ENCODE measurements around the gene TMC2. TPM values are rescaled to one million over a fixed set of nuclear protein-coding genes. Genes with fewer than 3 reads are reported as not detected.
"Not testable (repeated sequence)": the region's sequence is repeated elsewhere in the genome, so short reads cannot be mapped to it uniquely, and the experiment has no call there.

Gene TMC2
- under 1 TPM in 2 of 4 donors, not detected in 2; 0.12 to 0.25 TPM for total RNA-seq
- polyA plus RNA-seq: under 1 TPM; 0.03 to 0.12 (median 0.04) TPM
- long read RNA-seq, donor 1: 0 reads
- long read RNA-seq, donor 2, partial matches to known transcripts: 1 of 7 reads
- long read RNA-seq, donor 2, other reads (novel, unspliced or antisense): 6 of 7 reads

DNA sequence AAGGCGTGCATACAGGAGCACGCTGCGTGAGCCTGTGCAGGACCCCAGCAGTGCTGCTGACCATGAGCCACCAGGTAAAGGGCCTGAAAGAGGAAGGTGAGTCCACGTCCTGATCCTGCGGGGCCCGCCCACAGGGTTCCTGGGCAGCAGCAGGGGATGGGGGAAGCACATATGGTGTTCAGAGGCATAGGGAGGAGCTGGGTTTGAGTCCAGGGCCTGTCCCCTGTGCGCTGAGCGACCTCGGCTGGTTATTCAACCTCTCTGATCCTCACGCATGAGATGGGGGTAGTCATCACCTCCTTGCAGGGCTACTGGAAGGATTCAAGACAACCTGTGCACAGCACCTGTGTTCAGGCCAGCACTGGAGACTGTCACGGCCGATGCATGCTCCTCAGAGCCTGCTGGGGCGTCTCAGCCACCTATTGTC, at the start of gene TMC2:
TSS of gene TMC2 (plus strand) at position 14 of the 427 bp plus-strand sequence. CDS start at position 63, 49 bp downstream.
- H3K4me3 ChIP-seq: no peak within 1 kb of the TSS
- 81 to 84% (median 81%) methylated on average over 13 of the region's 13 CpGs for WGBS, 3 donors
- no peaks in the 10 kb centered on the region for H3K36me3 ChIP-seq (ENCODE audit: insufficient read depth in 1 of 2, low read depth in 1 of 2)
- H3K27me3 ChIP-seq (ENCODE audit: insufficient read depth in 3 of 3, low read length in 2 of 3): peaks cover 0 to 8% (median 4%) of the 10 kb centered on the region in 3 donors
- no peaks in the 10 kb centered on the region for H3K9me3 ChIP-seq
- ATAC-seq: no peak
- H3K27ac ChIP-seq: no peak within 1 kb of the TSS
- no peak for TF ChIP-seq CTCF (IDR thresholded peaks at IDR 0.05)
- intact Hi-C loops (cut with DNase I): no loop called here
- H3K4me1 ChIP-seq: no peaks in the 10 kb centered on the region
- DNase-seq: no peak

GRCh38 chr20:2502808-2503384, 33.5 kb upstream of the TMC2 start:
- H3K9me3 ChIP-seq; intact Hi-C loops (cut with DNase I); ATAC-seq; H3K4me1 ChIP-seq; H3K27me3 ChIP-seq (ENCODE audit: insufficient read depth in 3 of 3, low read length in 2 of 3); H3K27ac ChIP-seq; DNase-seq; H3K4me3 ChIP-seq: not testable (repeated sequence)
- 87 to 98% (median 93%) methylated on average over 2 of the region's 2 CpGs for WGBS, 3 donors
- H3K36me3 ChIP-seq (ENCODE audit: insufficient read depth in 1 of 2, low read depth in 1 of 2): peaks cover 7 to 25% of the 10 kb centered on the region in 2 donors

DNA sequence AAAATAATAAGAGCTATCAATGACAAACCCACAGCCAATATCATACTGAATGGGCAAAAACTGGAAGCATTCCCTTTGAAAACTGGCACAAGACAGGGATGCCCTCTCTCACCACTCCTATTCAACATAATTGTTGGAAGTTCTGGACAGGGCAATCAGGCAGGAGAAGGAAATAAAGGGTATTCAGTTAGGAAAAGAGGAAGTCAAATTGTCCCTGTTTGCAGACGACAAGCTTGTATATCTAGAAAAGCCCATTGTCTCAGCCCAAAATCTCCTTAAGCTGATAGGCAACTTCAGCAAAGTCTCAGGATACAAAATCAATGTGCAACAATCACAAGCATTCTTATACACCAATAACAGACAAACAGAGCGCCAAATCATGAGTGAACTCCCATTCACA, 31.6 kb upstream of the TMC2 start:
- not testable (repeated sequence) for ATAC-seq; H3K4me3 ChIP-seq; H3K27me3 ChIP-seq (ENCODE audit: insufficient read depth in 3 of 3, low read length in 2 of 3); H3K4me1 ChIP-seq; H3K36me3 ChIP-seq (ENCODE audit: insufficient read depth in 1 of 2, low read depth in 1 of 2); H3K27ac ChIP-seq; DNase-seq; H3K9me3 ChIP-seq
- intact Hi-C loops (cut with DNase I): loop anchor here in 1 of 2 donors (5.0 kb wide), 1 partner anchor 33 kb away; the partner anchor contains the start of gene SNRPB
- 82 to 91% (median 87%) methylated on average over 2 of the region's 2 CpGs for WGBS, 3 donors

DNA sequence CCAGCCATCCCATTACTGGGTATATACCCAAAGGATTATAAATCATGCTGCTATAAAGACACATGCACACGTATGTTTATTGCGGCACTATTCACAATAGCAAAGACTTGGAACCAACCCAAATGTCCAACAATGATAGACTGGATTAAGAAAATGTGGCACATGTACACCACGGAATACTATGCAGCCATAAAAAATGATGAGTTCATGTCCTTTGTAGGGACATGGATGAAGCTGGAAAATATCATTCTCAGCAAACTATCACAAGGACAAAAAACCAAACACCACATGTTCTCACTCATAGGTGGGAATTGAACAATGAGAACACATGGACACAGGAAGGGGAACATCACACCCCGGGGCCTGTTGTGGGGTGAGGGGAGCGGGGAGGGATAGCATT, 29.9 kb upstream of the TMC2 start:
- H3K36me3 ChIP-seq (ENCODE audit: insufficient read depth in 1 of 2, low read depth in 1 of 2); H3K27me3 ChIP-seq (ENCODE audit: insufficient read depth in 3 of 3, low read length in 2 of 3); ATAC-seq; H3K4me3 ChIP-seq; H3K27ac ChIP-seq; DNase-seq; H3K9me3 ChIP-seq; H3K4me1 ChIP-seq: not testable (repeated sequence)
- intact Hi-C loops (cut with DNase I): loop anchor here in 1 of 2 donors (5.0 kb wide), 1 partner anchor 34 kb away; the partner anchor contains the start of gene SNRPB
- 98 to 100% (median 98%) methylated on average over 3 of the region's 5 CpGs for WGBS, 3 donors

GRCh38 chr20:2507464-2507863, 28.9 kb upstream of the TMC2 start:
- intact Hi-C loops (cut with DNase I): loop anchor here in 1 of 2 donors (5.0 kb wide), 1 partner anchor 35 kb away; the partner anchor contains the start of gene SNRPB
- Histone ChIP-seq H3K4me1 (no peaks in the 10 kb centered on the region), H3K27me3 (ENCODE audit: insufficient read depth in 3 of 3, low read length in 2 of 3) (no peaks in the 10 kb centered on the region), H3K27ac (peak overlapping the region; percentile 96), H3K9me3 (no peaks in the 10 kb centered on the region), H3K36me3 (ENCODE audit: insufficient read depth in 1 of 2, low read depth in 1 of 2) (no peaks in the 10 kb centered on the region), H3K4me3 (peak overlapping the region; percentile 88)
- WGBS, 3 donors: 57 to 73% (median 60%) methylated on average over 5 of the region's 5 CpGs
- no peak for ATAC-seq
- no peak for TF ChIP-seq CTCF (IDR thresholded peaks at IDR 0.05)
- no peak for DNase-seq

DNA sequence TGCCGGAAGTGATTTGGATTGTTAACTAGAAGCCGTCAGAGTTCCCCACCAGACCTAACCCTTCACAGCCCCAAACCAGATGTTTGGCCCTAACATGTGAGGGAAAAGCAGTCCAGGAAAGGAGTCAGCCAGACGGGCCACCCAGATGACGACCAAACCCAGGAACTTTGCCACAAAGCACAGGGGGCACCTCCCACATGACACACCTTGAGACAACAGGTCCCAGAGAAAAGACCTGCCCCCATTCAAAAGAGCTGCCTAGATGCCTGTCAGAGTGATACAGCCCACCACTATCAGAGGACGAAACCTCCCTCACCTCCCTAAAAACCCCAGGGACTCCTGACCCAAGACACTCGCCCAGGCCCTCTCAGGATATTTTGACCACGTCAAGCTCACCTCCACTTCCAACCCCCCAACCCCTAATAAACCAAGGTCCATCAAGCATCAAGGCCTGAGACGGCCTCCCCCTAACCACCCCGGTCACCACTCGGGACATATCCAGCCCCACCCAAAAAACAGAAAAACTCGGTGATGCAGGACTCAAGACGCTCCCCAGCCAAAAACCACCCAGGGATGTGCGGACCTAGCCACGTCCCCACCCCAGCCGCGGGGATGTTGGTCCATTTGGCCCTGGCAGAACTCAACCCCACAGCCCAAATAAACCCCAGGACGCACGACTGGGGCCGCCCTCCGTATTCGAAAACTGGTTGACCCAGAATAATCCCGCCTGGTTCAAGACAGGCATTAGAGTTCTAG, 28.3 kb upstream of the TMC2 start:
- intact Hi-C loops (cut with DNase I): loop anchor here in 1 of 2 donors (5.0 kb wide), 1 partner anchor 36 kb away; the partner anchor contains the start of gene SNRPB
- peak overlapping the region; percentile 88 for H3K4me3 ChIP-seq
- no peak for TF ChIP-seq CTCF (IDR thresholded peaks at IDR 0.05)
- no peaks in the 10 kb centered on the region for H3K27me3 ChIP-seq (ENCODE audit: insufficient read depth in 3 of 3, low read length in 2 of 3)
- ATAC-seq: peak; percentile 18 to 52 (median 32)
- H3K36me3 ChIP-seq (ENCODE audit: insufficient read depth in 1 of 2, low read depth in 1 of 2): no peaks in the 10 kb centered on the region
- WGBS, 3 donors: 6 to 7% (median 6%) methylated on average over 22 of the region's 22 CpGs
- DNase-seq: peak; percentile 16 to 59
- H3K9me3 ChIP-seq: no peaks in the 10 kb centered on the region
- H3K27ac ChIP-seq: peak overlapping the region; percentile 96
- H3K4me1 ChIP-seq: no peaks in the 10 kb centered on the region
